PC-9 (cell line): ENCODE measurements around the gene ABCA2. TPM values are rescaled to one million over a fixed set of nuclear protein-coding genes. Genes with fewer than 3 reads are reported as not detected.

ENCODE experiments used
- BruUV-seq: library from RNA; stranded (reverse); fragments of 400-500 nt; replicated peaks from 2 replicates; lab custom pipeline; 2021; lab: Mats Ljungman, UMichigan
- CTCF ChIA-PET: fragments of 300-600 bp; sonication (Branson Sonifier 250); formaldehyde crosslinking; loops from one replicate; lab custom pipeline; 2022; ENCODE audit warnings: antibody characterized with exemption; lab: Charles Lee
- POLR2A ChIA-PET: fragments of 300-600 bp; sonication (Branson Sonifier 250); formaldehyde crosslinking; loops from one replicate; lab custom pipeline; 2022; ENCODE audit warnings: antibody characterized with exemption; ENCODE audit not compliant: unreplicated experiment; lab: Charles Lee
- DNase-seq, 2 experiments: peaks; one replicate each; pipeline versions ENCODE4 v3.0.0 to v3.0.0-alpha.2; 2015 to 2022; ENCODE audit warnings: mixed read lengths in 1 of 2
- H2AFZ ChIP-seq: fragments of 200-600 bp; sonication (generic); 2 replicates; pipeline ENCODE4 v1.8.1; 2017; ENCODE audit warnings: antibody characterized with exemption
- H3F3A ChIP-seq: fragments of 200-600 bp; sonication (generic); 2 replicates; pipeline ENCODE4 v1.8.1; 2017; ENCODE audit warnings: antibody characterized with exemption, mild to moderate bottlenecking, low read depth; ENCODE audit not compliant: insufficient read depth
- H3K27ac ChIP-seq: fragments of 200-600 bp; sonication (generic); 2 replicates; pipeline ENCODE4 v1.6.1; 2016; ENCODE audit warnings: mixed run types
- H3K27me3 ChIP-seq: fragments of 200-600 bp; sonication (generic); 2 replicates; pipeline ENCODE4 v1.6.1; 2016; ENCODE audit warnings: low read depth, mixed run types; ENCODE audit not compliant: insufficient read depth
- H3K36me3 ChIP-seq: fragments of 200-600 bp; sonication (generic); 2 replicates; pipeline ENCODE4 v1.6.1; 2016; ENCODE audit warnings: low read depth, mixed run types
- H3K4me1 ChIP-seq: fragments of 200-600 bp; sonication (generic); replicated peaks from 2 replicates; pipeline ENCODE4 v1.6.1; 2016; ENCODE audit warnings: mixed run types; ENCODE audit not compliant: insufficient read depth
- H3K4me2 ChIP-seq: fragments of 200-600 bp; sonication (generic); 2 replicates; pipeline ENCODE4 v1.6.1; 2017; ENCODE audit warnings: mixed run types
- H3K4me3 ChIP-seq: fragments of 200-600 bp; sonication (generic); 2 replicates; pipeline ENCODE4 v1.6.1; 2016; ENCODE audit warnings: mixed run types
- H3K79me2 ChIP-seq: fragments of 200-600 bp; sonication (generic); 2 replicates; pipeline ENCODE4 v1.6.1; 2017; ENCODE audit warnings: low read depth, mixed run types
- H3K9me2 ChIP-seq: fragments of 200-600 bp; sonication (generic); 2 replicates; pipeline ENCODE4 v1.8.1; 2017; ENCODE audit warnings: mild to moderate bottlenecking; ENCODE audit not compliant: insufficient read depth
- H3K9me3 ChIP-seq: fragments of 200-600 bp; sonication (generic); 2 replicates; pipeline ENCODE4 v1.8.1; 2016; ENCODE audit warnings: low read depth; ENCODE audit not compliant: insufficient read depth
- H4K20me1 ChIP-seq: fragments of 200-600 bp; sonication (generic); 2 replicates; pipeline ENCODE4 v1.8.1; 2017; ENCODE audit not compliant: insufficient read depth
- CTCF ChIP-seq: fragments of 200-600 bp; sonication (generic); conservative IDR thresholded peaks from 2 replicates; pipeline ENCODE4 v1.6.1; 2017; ENCODE audit warnings: mixed run types, antibody characterized with exemption, mild to moderate bottlenecking, moderate library complexity
- EZH2 ChIP-seq: fragments of 200-600 bp; sonication (generic); IDR thresholded peaks from 2 replicates; pipeline ENCODE4 v1.8.0; 2017; ENCODE audit warnings: antibody characterized with exemption, low read depth
- intact Hi-C: fragments of 100-400 bp; cut with micrococcal nuclease; formaldehyde crosslinking; loops from one replicate; pipeline ENCODE4 v1.10.0; 2022; ENCODE audit not compliant: unreplicated experiment
- total RNA-seq: library from RNA; stranded (reverse); gene quantifications from 2 replicates; pipeline ENCODE4 v1.2.3, GENCODE V29; 2021

Gene ABCA2
- total RNA-seq, 1 experiment from 2014 or later = 79.2 TPM

- Histone ChIP-seq H3K4me2 (peak overlapping the region; percentile 92), H3K4me3 (peak overlapping the region; percentile 88), H3K4me1 (peaks cover 26% of the 10 kb centered on the region), H3K79me2 (peaks cover 7% of the 10 kb centered on the region; the same call in 1 of the 2 replicates), H3K36me3 (no peaks in the 10 kb centered on the region), H3K27me3 (no peaks in the 10 kb centered on the region), H3K27ac (peak overlapping the region; percentile 36; the same call in 1 of the 2 replicates), H3K9me3 (no peaks in the 10 kb centered on the region), H4K20me1 (no peaks in the 10 kb centered on the region; the same call in 1 of the 2 replicates), H3F3A (peaks cover 37% of the 10 kb centered on the region; the same call in 1 of the 2 replicates), H2AFZ (peak overlapping the region; percentile 95), H3K9me2 (no peaks in the 10 kb centered on the region)
- no peak for DNase-seq
- BruUV-seq = TSS peak; percentile 29
- POLR2A ChIA-PET = interaction anchor here (0.5 to 1.3 kb wide), 4 partner anchors 14 to 146 kb away, joined by 3 to 21 read pairs (median 10); no protein-coding TSS in a partner anchor
- intact Hi-C loops = no loop called here
- CTCF ChIA-PET = interaction anchor here (0.8 kb wide), 1 partner anchor 15 kb away, joined by 5 read pairs; no protein-coding TSS in a partner anchor
- TF ChIP-seq EZH2 (no peak), CTCF (no peak)
Observed at GRCh38 chr9:136992819-136993369, 35.1 kb downstream of the ABCA2 start.

- peak; percentile 77 to 97 for DNase-seq
- H3K4me1 ChIP-seq = peaks cover 22% of the 10 kb centered on the region
- POLR2A ChIA-PET = interaction anchor here (0.5 to 1.3 kb wide), 9 partner anchors 14 to 270 kb away, joined by 3 to 25 read pairs (median 6); no protein-coding TSS in a partner anchor
- H3K27me3 ChIP-seq = no peaks in the 10 kb centered on the region
- CTCF ChIA-PET = interaction anchor here (0.7 to 1.0 kb wide), 3 partner anchors 8 to 44 kb away, joined by 5 to 22 read pairs (median 11); no protein-coding TSS in a partner anchor
- peaks cover 33% of the 10 kb centered on the region; the same call in 1 of the 2 replicates for H3F3A ChIP-seq
- peak within 1 kb of the TSS; percentile 92 for H3K4me2 ChIP-seq
- H3K79me2 ChIP-seq = peaks cover 7% of the 10 kb centered on the region; the same call in 1 of the 2 replicates
- peak within 1 kb of the TSS; percentile 95 for H2AFZ ChIP-seq
- no peak for TF ChIP-seq EZH2
- no peak for TF ChIP-seq CTCF
- no peaks in the 10 kb centered on the region for H3K9me3 ChIP-seq
- peak within 1 kb of the TSS; percentile 88 for H3K4me3 ChIP-seq
- H4K20me1 ChIP-seq = no peaks in the 10 kb centered on the region; the same call in 1 of the 2 replicates
- no TSS peak for BruUV-seq
- H3K9me2 ChIP-seq = no peaks in the 10 kb centered on the region
- intact Hi-C loops = no loop called here
- H3K27ac ChIP-seq = peak within 1 kb of the TSS; percentile 42
- no peaks in the 10 kb centered on the region for H3K36me3 ChIP-seq
Observed at GRCh38 chr9:136991993-136992818, 35.8 kb downstream of the ABCA2 start, which contains the start of gene PAXX. TSS of gene PAXX (plus strand) at chr9:136992422. CDS start at chr9:136992444, 22 bp downstream.

- Histone ChIP-seq H3K9me2 (no peaks in the 10 kb centered on the region), H3K9me3 (no peaks in the 10 kb centered on the region), H3F3A (peaks cover 27% of the 10 kb centered on the region; the same call in 1 of the 2 replicates), H3K4me3 (no peak overlapping the region), H3K79me2 (peaks cover 7% of the 10 kb centered on the region; the same call in 1 of the 2 replicates), H2AFZ (no peak overlapping the region), H3K27me3 (no peaks in the 10 kb centered on the region), H3K4me1 (0 out of 2 replicates have a peak, but pooled peaks cover 5% of the 10 kb centered on the region), H3K36me3 (no peaks in the 10 kb centered on the region), H3K27ac (no peak overlapping the region), H3K4me2 (no peak overlapping the region), H4K20me1 (no peaks in the 10 kb centered on the region; the same call in 1 of the 2 replicates)
- no peak for DNase-seq
- TF ChIP-seq CTCF = no peak
- TF ChIP-seq EZH2 = no peak
- ChIA-PET CTCF (no interaction called here), POLR2A (interaction anchor here (0.5 kb wide), 1 partner anchor 77 kb away, joined by 21 read pairs; no protein-coding TSS in a partner anchor)
- intact Hi-C loops = no loop called here
- BruUV-seq = no TSS peak
Observed at GRCh38 chr9:136990242-136990911, 37.7 kb downstream of the ABCA2 start.
